ENCODE measurements around the gene NLRP9.
"Not testable (repeated sequence)": the region's sequence is repeated elsewhere in the genome, so short reads cannot be mapped to it uniquely, and the experiment has no call there.

NLRP9 gene

GRCh38 chr19:55738302-55738701 lies at the start of gene NLRP9:
Gene NLRP9 (minus strand): TSS chr19:55738402. CDS start chr19:55738374, 28 bp downstream.
- Histone ChIP-seq H3K4me1 (ENCODE audit: control insufficient read depth, insufficient read depth, low read length) (no peaks in the 10 kb centered on the region), H3K27me3 (replicated peaks; ENCODE audit: control insufficient read depth, insufficient read depth, low read length) (no peaks in the 10 kb centered on the region), H3K4me3 (ENCODE audit: low read length) (no peak within 1 kb of the TSS), H3K36me3 (ENCODE audit: control insufficient read depth, insufficient read depth, low read length, severe bottlenecking) (no peaks in the 10 kb centered on the region), H3K9me3 (ENCODE audit: control insufficient read depth, low read length) (no peaks in the 10 kb centered on the region), H3K9ac (ENCODE audit: low read length) (no peak within 1 kb of the TSS)
- no peak for DNase-seq (ENCODE audit: low read depth)

GRCh38 chr19:55781112-55781511 lies 42.9 kb upstream of the NLRP9 start:
- Histone ChIP-seq H3K4me3 (ENCODE audit: low read length) (no peak overlapping the region), H3K4me1 (ENCODE audit: control insufficient read depth, insufficient read depth, low read length) (no peaks in the 10 kb centered on the region), H3K27me3 (replicated peaks; ENCODE audit: control insufficient read depth, insufficient read depth, low read length) (no peaks in the 10 kb centered on the region), H3K36me3 (ENCODE audit: control insufficient read depth, insufficient read depth, low read length, severe bottlenecking) (no peaks in the 10 kb centered on the region), H3K9ac (ENCODE audit: low read length) (no peak overlapping the region), H3K9me3 (ENCODE audit: control insufficient read depth, low read length) (no peaks in the 10 kb centered on the region)
- DNase-seq (ENCODE audit: low read depth): no peak

DNA sequence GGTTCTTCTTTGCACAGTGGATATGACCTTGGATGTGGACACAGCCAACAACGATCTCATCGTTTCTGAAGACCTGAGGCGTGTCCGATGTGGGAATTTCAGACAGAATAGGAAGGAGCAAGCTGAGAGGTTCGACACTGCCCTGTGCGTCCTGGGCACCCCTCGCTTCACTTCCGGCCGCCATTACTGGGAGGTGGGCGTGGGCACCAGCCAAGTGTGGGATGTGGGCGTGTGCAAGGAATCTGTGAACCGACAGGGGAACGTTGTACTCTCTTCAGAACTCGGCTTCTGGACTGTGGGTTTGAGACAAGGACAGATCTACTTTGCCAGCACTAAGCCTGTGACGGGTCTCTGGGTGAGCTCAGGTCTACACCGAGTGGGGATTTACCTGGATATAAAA lies 40.1 kb upstream of the NLRP9 start:
- no peak for DNase-seq (ENCODE audit: low read depth)
- H3K36me3 ChIP-seq (ENCODE audit: control insufficient read depth, insufficient read depth, low read length, severe bottlenecking): no peaks in the 10 kb centered on the region
- no peaks in the 10 kb centered on the region for H3K4me1 ChIP-seq (ENCODE audit: control insufficient read depth, insufficient read depth, low read length)
- no peaks in the 10 kb centered on the region for H3K9me3 ChIP-seq (ENCODE audit: control insufficient read depth, low read length)
- no peaks in the 10 kb centered on the region for H3K27me3 ChIP-seq (replicated peaks; ENCODE audit: control insufficient read depth, insufficient read depth, low read length)
- H3K9ac ChIP-seq (ENCODE audit: low read length): no peak overlapping the region
- H3K4me3 ChIP-seq (ENCODE audit: low read length): no peak overlapping the region

- Histone ChIP-seq H3K4me1 (ENCODE audit: control insufficient read depth, insufficient read depth, low read length) (no peaks in the 10 kb centered on the region), H3K4me3 (ENCODE audit: low read length) (no peak overlapping the region), H3K9me3 (ENCODE audit: control insufficient read depth, low read length) (no peaks in the 10 kb centered on the region), H3K36me3 (ENCODE audit: control insufficient read depth, insufficient read depth, low read length, severe bottlenecking) (no peaks in the 10 kb centered on the region), H3K27me3 (replicated peaks; ENCODE audit: control insufficient read depth, insufficient read depth, low read length) (no peaks in the 10 kb centered on the region), H3K9ac (ENCODE audit: low read length) (no peak overlapping the region)
- no peak for DNase-seq (ENCODE audit: low read depth)
Observed at GRCh38 chr19:55777528-55777927, 39.3 kb upstream of the NLRP9 start.

- H3K4me1 ChIP-seq (ENCODE audit: control insufficient read depth, insufficient read depth, low read length); H3K36me3 ChIP-seq (ENCODE audit: control insufficient read depth, insufficient read depth, low read length, severe bottlenecking); H3K9me3 ChIP-seq (ENCODE audit: control insufficient read depth, low read length); H3K27me3 ChIP-seq (replicated peaks; ENCODE audit: control insufficient read depth, insufficient read depth, low read length); H3K4me3 ChIP-seq (ENCODE audit: low read length); DNase-seq (ENCODE audit: low read depth); H3K9ac ChIP-seq (ENCODE audit: low read length): not testable (repeated sequence)
Observed at GRCh38 chr19:55769632-55770031, 31.4 kb upstream of the NLRP9 start.

DNA sequence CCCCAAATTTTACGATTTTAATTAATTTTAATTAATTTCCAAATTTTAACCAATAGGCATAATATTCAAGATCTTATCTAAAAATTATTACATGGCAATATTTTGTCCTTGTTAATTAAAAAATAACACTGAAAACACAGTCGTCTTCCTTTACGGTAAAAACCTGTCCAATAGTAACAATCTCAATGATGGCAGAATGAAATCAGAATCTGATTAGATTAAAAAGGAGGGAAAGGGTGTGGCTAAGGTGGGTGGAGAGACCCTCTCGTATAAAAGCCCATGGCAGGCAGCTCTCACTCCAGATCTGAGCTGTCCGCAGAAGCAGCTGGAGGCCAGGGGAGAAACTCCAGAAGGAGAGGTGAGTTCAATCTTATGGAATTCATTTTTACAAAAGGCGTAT lies 30.6 kb upstream of the NLRP9 start, which contains the start of gene RFPL4AL1:
TSS of gene RFPL4AL1 (plus strand) at position 301 of the 400 bp plus-strand sequence. CDS start 2,687 bp downstream, outside the sequence.
- H3K4me3 ChIP-seq (ENCODE audit: low read length); H3K9ac ChIP-seq (ENCODE audit: low read length); H3K36me3 ChIP-seq (ENCODE audit: control insufficient read depth, insufficient read depth, low read length, severe bottlenecking); H3K27me3 ChIP-seq (replicated peaks; ENCODE audit: control insufficient read depth, insufficient read depth, low read length); H3K4me1 ChIP-seq (ENCODE audit: control insufficient read depth, insufficient read depth, low read length); DNase-seq (ENCODE audit: low read depth); H3K9me3 ChIP-seq (ENCODE audit: control insufficient read depth, low read length): not testable (repeated sequence)

- no peak for DNase-seq (ENCODE audit: low read depth)
- Histone ChIP-seq H3K4me3 (ENCODE audit: low read length) (no peak overlapping the region), H3K9me3 (ENCODE audit: control insufficient read depth, low read length) (peaks cover 9% of the 10 kb centered on the region)
Observed at GRCh38 chr19:55766466-55766865, 28.3 kb upstream of the NLRP9 start.

GRCh38 chr19:55758797-55759196 lies 20.6 kb upstream of the NLRP9 start, which contains the start of gene RFPL4A:
Gene RFPL4A (plus strand): TSS chr19:55759097. CDS start chr19:55761801, 2,704 bp downstream.
- not testable (repeated sequence) for H3K9me3 ChIP-seq (ENCODE audit: control insufficient read depth, low read length); H3K4me3 ChIP-seq (ENCODE audit: low read length); H3K27me3 ChIP-seq (replicated peaks; ENCODE audit: control insufficient read depth, insufficient read depth, low read length); H3K36me3 ChIP-seq (ENCODE audit: control insufficient read depth, insufficient read depth, low read length, severe bottlenecking); DNase-seq (ENCODE audit: low read depth); H3K9ac ChIP-seq (ENCODE audit: low read length); H3K4me1 ChIP-seq (ENCODE audit: control insufficient read depth, insufficient read depth, low read length)

More at GRCh38 chr19:55766466-55766865, 28.3 kb upstream of the NLRP9 start:
- H3K27me3 ChIP-seq (replicated peaks; ENCODE audit: control insufficient read depth, insufficient read depth, low read length): no peaks in the 10 kb centered on the region
- H3K36me3 ChIP-seq (ENCODE audit: control insufficient read depth, insufficient read depth, low read length, severe bottlenecking): no peaks in the 10 kb centered on the region
- H3K9ac ChIP-seq (ENCODE audit: low read length): no peak overlapping the region
- H3K4me1 ChIP-seq (ENCODE audit: control insufficient read depth, insufficient read depth, low read length): no peaks in the 10 kb centered on the region

DNA sequence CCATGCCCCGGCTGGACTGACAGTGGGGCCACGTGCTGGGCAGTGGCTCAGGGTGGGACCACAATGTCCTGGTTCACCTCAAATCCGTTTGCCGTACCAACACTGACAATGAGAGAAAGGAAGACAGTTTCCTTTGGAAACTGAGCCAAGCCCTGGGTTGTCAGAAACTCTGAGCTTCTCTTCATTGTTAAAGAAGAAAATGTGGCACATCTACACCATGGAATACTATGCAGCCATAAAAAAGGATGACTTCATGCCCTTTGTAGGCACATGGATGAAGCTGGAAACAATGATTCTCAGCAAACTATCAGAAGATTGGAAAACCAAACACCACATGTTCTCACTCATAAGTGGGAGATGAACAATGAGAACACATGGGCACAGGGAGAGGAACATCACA lies 18.6 kb upstream of the NLRP9 start:
- H3K27me3 ChIP-seq (replicated peaks; ENCODE audit: control insufficient read depth, insufficient read depth, low read length); DNase-seq (ENCODE audit: low read depth): not testable (repeated sequence)

DNA sequence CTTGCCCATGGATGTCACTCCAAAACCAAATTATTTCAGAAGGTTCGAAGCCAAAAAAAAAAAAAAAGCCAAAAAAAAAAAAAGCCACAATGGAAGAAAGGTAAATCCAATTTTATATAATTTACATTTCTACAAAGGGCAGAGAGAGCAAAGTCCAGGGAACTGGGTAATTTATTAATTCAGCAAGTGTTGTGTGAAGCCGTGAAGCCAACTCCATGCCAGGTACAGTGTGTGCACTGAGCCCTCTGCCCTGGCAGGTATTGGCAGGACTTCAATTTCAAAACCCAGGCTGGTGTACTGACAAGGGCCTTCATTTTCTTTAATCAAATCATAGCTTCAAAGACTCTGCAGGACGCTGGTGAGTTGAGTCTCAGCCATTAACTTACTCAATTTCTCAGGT lies 15.2 kb upstream of the NLRP9 start:
- no peaks in the 10 kb centered on the region for H3K36me3 ChIP-seq (ENCODE audit: control insufficient read depth, insufficient read depth, low read length, severe bottlenecking)
- no peak overlapping the region for H3K9ac ChIP-seq (ENCODE audit: low read length)
- no peaks in the 10 kb centered on the region for H3K27me3 ChIP-seq (replicated peaks; ENCODE audit: control insufficient read depth, insufficient read depth, low read length)
- no peak for DNase-seq (ENCODE audit: low read depth)
- no peaks in the 10 kb centered on the region for H3K4me1 ChIP-seq (ENCODE audit: control insufficient read depth, insufficient read depth, low read length)
- no peak overlapping the region for H3K4me3 ChIP-seq (ENCODE audit: low read length)
- H3K9me3 ChIP-seq (ENCODE audit: control insufficient read depth, low read length): no peaks in the 10 kb centered on the region

More for the DNA sequence above, 18.6 kb upstream of the NLRP9 start:
- H3K36me3 ChIP-seq (ENCODE audit: control insufficient read depth, insufficient read depth, low read length, severe bottlenecking); H3K9me3 ChIP-seq (ENCODE audit: control insufficient read depth, low read length); H3K4me3 ChIP-seq (ENCODE audit: low read length); H3K4me1 ChIP-seq (ENCODE audit: control insufficient read depth, insufficient read depth, low read length); H3K9ac ChIP-seq (ENCODE audit: low read length): not testable (repeated sequence)

GRCh38 chr19:55750715-55751114 lies 12.5 kb upstream of the NLRP9 start:
- H3K4me3 ChIP-seq (ENCODE audit: low read length): no peak overlapping the region
- H3K4me1 ChIP-seq (ENCODE audit: control insufficient read depth, insufficient read depth, low read length): no peaks in the 10 kb centered on the region
- H3K9me3 ChIP-seq (ENCODE audit: control insufficient read depth, low read length): no peaks in the 10 kb centered on the region
- no peak for DNase-seq (ENCODE audit: low read depth)
- no peak overlapping the region for H3K9ac ChIP-seq (ENCODE audit: low read length)
- H3K36me3 ChIP-seq (ENCODE audit: control insufficient read depth, insufficient read depth, low read length, severe bottlenecking): no peaks in the 10 kb centered on the region
- no peaks in the 10 kb centered on the region for H3K27me3 ChIP-seq (replicated peaks; ENCODE audit: control insufficient read depth, insufficient read depth, low read length)

- not testable (repeated sequence) for H3K4me1 ChIP-seq (ENCODE audit: control insufficient read depth, insufficient read depth, low read length); DNase-seq (ENCODE audit: low read depth); H3K36me3 ChIP-seq (ENCODE audit: control insufficient read depth, insufficient read depth, low read length, severe bottlenecking); H3K9ac ChIP-seq (ENCODE audit: low read length); H3K27me3 ChIP-seq (replicated peaks; ENCODE audit: control insufficient read depth, insufficient read depth, low read length); H3K4me3 ChIP-seq (ENCODE audit: low read length); H3K9me3 ChIP-seq (ENCODE audit: control insufficient read depth, low read length)
Observed at GRCh38 chr19:55730378-55730777, 7.8 kb downstream of the NLRP9 start.

Data from adipocyte (in vitro differentiated cells).